Stimulated activated CD8-positive, alpha-beta memory T cell treated with anti-CD3 and anti-CD28 coated beads, Interleukin-7, amount 100 ng/mL, for 1 hour (primary cell): ENCODE data around the gene GEMIN7.

ENCODE experiments used
- DNase-seq, 2 donors: peaks; one replicate each; pipeline ENCODE4 v3.0.0-alpha.2; 2020; ENCODE audit warnings: low read depth in 2 of 2

Gene GEMIN7

DNA sequence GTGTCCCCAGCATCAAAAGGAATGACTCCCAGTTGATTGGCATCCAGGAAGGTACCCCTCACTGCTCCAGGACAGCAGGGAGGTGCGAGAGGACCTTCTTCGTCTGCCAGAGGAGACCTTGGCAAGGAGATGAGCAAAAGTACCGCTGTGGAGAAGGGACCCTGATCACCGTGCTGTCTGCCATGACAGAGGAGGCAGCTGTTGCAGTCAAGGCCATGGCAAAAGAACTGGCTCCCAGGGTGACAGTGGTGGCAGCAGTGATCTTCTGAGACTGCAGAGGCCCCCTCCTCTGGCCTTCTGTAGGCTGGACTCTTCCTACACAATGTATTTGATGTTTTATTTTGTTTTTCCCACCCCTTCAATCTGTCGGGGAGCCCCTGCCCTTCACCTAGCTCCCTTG, 49.7 kb downstream of the GEMIN7 start:
- no peak for DNase-seq

DNA sequence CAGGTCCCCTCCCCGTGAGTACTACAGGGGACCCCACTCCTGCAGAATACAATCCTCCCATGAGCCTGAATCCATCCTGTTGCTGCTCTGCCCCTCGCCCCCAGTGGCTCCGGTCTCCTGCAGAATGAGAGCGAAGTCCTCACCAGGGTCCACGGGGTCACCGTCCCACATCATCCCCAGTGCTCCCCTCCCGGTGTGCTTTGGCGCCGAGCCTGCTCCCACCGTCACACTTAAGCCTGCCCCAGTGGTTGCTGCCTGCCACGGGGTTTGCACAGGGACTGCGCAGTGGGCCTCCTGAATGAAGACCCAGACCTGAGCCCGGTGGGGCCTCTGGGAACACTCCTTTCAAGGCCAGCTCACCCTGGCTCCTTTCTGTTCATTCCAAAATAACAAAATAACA, 51.2 kb downstream of the GEMIN7 start:
- no peak for DNase-seq

DNA sequence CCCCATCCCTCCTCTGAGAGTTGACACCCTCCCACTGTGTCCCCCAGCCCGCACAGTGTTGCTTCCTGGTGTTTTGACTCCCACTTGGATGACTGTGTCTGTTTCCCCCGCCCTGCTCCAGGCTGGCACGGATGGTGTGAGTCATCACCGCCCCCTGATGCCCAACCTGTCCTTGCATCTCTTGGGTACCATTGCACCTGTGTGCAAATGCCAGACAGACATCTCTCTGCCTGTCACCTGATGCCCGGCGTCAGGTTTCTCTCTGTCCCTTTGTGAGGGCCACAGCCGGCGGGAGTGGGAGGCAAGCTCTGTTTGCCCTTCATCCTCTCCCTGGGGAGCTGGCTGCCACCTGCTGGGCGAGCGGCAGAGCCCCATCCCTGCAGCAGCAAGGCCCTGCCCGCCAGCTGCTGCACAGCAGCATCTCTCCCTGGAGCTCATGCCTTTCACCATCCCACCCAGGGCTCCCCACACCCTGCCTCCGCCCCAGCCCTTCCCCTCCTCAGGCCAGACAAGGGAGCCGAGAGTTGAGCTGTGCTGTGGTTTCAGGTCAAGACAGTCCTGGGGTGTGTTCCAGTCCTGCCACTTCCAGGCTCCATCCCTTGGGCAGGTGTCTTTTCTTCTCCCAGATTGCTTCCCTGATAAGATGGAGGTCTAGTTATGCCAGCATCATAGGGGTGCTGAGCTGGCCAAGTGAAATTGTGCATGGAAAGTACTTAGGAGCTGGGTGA, 52.0 kb downstream of the GEMIN7 start:
- no peak for DNase-seq

DNA sequence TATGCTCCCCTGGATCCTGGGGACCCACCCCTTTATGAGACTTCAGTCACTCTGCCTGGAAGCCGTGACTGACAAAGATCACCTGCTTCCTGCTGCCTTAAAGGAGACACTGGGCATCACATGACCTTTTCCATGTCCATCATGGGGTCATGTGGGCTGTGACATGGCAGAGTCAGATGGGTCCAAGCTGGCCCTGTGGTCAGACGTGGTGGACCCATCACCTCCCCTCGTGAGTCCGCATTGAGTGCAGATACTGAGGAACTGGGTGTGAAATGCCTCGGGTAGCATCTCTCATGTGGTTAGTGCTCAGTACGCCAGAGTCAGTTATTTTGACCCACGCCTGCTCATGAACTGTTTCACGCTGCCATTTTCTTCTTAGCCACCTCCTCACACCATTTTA, 54.6 kb downstream of the GEMIN7 start:
- DNase-seq = no peak

DNA sequence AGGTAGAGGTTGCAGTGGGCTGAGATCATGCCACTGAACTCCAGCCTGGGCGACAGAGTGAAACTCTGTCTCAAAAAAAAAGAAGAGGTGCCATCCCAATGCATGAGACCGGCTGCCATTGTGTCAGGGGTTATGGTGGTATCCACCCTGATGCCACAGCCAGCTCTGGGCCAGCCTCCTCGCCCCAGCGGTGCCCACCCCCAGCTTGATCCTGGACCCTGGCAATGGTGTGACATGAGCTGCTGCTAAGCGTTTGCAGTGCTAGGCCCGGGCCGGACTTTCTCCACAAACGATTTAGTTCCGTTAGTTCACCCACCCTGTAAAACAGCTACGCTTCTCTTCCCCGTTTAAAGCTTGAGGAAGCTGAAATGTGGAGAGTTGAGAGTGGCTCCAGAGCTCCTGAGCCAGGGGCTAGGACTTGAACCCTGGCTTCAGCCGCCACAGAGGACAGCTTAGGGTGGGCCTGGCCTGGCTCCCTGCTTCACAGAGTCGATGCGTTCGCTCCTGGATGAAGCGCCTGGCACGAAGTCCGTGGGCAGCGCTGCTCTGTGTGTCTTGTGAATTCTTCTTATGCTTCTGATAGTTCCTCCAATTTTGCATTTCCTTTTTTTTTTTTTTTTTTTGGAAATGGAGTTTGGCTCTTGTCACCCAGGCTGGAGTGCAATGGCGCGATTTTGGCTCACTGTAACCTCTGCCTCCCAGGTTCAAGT, 56.3 kb downstream of the GEMIN7 start:
- DNase-seq = no peak

DNA sequence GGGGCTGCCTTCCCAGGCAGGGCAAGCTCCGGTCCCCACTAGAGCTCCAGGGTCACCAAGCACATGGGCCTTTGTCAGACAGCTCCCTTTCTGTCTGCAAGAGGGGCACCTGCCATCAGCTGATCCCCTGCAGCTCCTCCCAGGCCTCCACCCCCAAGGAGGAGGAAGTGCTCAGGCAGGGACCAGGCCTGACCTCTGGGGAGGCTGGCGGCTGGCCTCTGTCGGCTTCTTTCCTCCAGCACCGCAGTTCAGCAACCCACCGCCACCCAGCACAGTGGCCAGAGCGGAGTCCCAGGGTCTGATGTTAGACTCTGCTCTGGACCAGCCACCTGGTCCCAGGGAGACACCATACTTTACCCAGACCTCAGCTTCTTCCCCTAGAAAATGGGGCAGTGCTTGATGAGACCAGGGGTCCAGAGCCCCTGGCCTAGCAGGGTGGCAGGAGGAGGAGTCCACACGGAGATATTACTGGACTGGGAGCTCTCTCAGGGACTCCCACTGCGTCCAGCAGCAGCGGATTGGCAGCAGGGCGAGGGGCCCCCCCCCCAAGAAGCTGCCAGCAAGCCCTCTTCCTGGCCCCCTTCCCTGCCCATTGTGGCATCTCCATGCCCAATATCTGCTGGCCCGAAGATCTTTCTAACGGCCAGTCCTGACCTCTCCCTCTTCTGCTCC, 57.6 kb downstream of the GEMIN7 start:
- no peak for DNase-seq

DNA sequence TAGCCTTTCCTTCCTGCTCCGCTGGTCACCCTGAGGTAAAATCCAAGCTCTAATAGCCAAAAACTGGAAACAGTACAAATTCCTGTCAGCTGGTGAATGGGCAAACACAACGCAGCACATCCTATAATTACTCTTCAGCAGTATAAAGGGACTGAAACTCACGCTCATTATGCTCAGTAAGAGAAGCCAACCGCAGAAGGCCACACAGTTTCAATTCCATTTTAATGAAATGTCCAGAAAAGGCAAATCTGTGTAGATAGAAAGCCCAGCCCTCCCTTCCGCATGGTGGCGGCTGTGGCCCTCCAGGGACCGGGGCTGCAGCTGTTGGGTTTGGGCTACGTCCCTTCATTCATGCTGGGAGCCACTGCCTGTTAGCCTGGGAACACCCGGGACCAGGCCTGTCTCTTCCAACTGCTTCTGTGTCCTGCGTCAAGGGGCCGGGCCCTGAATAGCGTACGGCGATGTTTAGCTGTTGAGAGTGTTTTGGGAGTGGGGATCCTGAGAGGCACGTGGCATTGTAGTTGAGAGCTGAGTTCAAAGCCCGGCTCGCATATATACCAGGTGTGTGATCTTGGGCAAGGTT, 58.2 kb downstream of the GEMIN7 start:
- no peak for DNase-seq

DNA sequence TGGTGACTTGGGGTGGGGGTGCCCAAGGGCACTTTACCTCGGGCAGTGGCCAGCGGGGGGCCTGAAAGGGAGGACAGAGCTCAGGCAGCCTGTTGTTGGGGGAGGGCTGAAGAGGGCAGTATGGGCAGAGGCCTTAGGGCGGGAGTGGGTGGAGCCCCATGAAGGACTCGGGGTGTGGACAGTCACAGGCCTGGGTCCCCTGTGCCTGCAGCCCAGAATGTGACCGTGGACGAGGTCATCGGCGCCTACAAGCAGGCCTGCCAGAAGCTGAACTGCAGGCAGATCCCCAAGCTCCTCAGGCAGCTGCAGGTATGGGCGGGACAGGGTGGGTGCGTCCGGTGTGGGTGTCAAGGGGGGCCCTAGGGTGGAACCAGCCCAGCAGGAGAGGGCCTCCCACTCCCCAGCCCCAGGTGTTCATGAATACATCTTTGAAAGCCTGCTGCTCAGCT, 59.3 kb downstream of the GEMIN7 start:
- DNase-seq = no peak

DNA sequence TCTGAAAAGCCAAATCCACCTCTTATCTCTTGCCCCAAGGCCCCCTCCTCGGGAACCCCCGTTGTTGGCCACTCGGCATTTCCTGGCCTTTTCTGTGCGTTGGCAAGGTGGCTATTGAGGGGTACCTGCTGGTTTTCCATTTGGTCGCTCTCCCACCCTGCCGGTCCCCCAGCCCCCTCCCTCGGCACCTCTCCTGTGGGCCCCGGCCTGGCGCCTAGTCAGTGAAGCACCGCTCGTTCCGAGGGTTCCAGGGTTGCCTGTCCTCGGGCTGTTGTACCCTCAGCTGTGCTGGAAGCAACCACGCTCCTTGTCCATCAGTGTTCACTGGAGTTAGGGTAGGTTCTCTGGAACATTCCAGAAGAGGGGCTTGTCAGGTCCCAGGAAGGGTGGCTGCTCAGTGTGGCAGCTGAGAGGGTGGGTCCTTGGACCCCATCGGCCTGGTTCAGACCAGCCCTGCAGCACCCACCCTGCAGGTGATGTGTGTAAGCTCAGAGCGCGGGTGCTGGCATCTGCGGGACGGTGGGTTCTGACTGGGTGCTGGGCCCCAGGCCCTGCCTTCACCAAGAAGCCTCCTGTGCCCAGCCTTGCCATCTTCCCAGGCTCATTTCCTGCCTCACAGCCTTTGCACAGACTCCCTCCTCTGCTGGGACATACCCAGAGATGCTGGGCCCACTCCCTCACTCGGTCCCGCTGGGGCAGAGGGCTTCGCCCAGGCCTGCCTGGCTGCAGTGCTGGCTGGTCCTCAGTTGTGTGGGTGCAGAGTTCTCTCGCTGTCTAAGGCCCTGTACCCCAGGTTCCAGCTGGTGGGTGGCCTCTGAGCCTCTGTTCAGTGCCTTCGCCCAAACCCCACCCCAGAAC, 60.5 kb downstream of the GEMIN7 start:
- no peak for DNase-seq

DNA sequence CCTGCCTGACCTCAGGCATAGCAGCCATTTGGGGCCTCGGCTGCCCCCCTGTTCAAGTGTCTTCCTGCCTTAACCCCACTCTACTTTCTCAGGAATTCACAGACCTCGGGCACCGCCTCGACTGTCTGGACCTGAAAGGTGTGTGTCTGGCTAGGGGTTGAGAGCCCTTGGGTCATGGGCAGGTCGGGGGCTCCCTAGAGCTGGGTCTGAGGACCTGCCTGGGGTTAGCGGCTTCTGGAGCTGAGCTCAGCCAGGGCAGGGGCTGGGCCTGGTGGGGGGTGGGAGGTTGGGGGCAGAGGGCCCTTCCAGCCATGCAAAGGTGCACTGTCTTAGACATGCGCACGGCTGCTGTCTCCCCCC, 61.1 kb downstream of the GEMIN7 start:
- no peak for DNase-seq

DNA sequence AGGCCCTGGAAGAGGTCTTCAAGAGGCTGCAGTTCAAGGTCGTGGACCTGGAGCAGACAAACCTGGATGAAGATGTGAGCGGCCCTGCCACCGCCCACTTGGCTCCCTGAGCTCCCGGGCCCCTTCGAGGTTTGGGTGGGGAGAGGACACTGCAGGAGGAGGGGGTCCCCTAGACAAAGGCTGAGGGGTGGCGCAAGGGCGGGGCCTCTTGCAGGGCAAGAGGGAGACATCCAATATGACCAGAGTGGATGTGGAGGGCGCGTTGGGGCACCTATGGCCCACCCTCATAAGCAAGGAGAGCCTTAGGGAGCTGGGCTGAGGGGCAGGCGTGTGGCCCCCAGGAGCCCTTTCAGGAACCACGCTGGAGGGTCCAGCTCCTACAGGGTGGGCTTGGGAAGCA, 61.5 kb downstream of the GEMIN7 start:
- no peak for DNase-seq
